Activated CD8-positive, alpha-beta memory T cell treated with anti-CD3 and anti-CD28 coated beads for 48 hours (primary cell): ENCODE data around the gene HPSE2.

Source experiments
- DNase-seq, 3 experiments: peaks; one replicate each; pipeline ENCODE4 v3.0.0-alpha.2; 2020; ENCODE audit warnings: low read depth in 2 of 3, low spot score in 2 of 3

Gene HPSE2

DNA sequence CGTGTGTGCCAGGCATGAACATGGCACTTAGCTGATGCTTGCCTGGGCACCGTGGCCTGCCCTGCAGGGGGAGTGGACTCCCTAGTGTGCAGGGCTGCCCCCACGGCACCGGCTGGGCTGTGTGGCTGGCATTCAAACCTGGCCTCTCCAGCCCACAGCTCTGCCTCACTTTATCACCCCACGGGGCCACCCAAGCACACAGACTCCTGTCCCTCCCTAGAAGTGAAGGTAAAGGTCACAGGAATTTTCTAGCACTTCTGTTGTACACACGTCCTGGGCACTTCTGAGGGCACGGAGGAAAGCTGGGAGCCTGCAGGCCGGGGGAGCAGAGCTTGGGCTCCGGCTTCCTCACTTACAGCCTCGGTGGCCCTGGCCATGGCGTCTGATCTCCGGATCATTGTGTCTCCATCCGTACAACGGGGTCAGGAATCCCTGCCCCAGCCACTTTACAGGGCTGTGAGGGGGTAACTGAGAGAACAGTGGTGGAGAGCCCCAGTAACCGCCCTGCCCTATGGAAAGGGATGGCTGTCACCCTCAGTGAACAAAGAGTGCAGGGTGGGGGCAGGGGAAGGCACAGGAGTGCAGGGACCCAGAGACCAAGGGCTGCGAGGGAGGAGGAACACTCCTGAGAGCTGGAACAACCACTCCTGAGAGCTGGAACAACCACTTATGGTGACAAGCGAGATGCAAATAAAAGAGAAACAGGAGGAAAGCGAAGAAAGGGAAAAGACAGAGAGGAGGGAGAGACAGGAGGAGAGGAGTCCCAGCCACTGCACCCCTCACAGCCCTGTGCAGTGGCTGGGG is 816.8 kb downstream of the HPSE2 start:
- no peak for DNase-seq

DNA sequence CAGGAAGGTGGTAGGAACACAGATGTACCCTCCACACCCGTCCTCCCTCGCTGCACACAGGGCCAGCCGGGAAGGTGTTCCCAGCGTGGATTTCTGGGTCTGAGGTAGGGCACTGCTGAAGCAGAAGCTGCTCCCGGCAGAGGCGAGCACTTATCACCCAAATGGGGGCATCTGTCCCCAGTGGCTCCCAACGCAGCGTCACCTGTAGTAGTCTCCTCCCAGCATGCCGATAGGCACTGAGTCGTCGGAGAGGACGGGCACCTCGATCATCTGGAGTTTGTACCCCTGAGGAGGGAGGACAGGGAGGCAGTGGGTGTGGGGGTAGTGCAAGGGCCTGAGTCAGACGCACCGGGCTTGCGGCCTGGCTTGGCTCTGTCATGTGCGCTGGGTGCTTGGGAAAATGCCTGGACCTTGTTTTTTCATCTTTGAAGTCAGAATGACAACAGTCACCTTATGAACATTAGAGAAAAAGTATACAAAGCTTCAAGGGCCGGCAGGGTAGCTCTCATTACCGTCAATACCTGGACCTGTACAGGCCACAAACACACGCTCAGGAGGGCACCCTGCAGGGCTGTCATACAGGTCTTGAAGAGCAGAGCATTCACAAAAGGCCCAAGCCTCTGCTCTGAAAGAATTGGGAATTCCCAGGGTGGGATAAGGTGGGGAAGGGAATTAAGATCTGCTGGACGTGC is 817.5 kb downstream of the HPSE2 start:
- DNase-seq: no peak

DNA sequence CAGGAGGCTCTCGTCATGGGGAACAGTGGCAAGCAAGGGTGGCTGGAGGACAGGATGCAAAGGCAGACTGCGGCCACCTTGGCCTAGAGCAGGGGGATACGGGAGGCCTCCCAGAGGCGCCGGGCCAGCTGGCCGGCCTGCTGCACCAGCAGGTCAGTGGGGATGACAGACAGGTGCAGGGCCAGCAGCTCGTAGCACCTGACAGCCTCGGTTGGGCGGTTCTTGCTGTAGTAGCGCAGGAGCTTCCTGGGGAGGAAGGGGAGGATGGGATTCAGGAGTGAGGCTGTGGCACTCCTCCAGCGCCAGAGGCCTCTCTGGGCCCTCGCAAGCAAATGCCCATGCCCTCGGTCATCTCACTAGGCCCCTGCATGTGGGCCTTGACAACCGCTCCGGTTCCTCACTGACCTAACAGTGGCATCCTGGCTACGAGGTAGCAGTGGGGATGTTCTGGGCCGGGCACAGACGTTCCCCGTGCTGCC is 818.1 kb downstream of the HPSE2 start:
- no peak for DNase-seq

DNA sequence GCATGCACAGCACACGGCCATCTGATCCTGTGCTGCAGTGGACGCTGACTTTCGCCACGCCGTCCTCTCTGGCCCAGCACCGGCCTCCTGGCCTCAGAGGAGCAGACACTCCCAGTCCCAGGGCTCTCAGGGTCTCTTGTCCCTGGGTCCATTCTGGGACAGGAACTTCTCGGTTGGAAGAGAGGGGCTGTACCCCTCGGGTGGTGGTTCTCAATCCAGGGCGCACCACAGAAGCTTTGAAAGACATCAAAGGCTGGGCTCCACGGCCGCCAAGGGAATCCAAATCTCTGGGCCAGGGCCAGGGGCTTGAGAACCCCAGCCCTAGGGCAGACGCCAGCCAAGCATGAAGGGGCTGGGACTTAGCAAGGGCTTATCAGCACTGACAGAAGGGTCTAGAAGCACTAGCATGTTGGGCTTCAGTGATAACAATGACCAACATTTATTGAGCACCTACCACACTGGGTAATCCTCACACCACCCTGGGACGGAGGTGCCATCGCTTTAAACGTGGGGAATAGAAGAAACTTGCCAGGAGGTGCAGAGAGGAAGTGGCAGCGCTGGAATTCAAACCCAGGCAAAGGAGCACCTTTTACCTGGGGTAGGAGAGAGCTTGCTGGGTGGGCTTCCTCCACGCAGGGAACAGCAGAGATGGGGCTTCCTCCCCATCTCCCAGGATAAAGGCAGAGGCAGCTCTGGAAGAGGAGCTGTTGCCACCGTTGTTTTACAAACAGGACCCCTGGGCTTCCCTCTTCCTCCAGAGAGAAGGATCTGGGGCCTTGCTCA is 818.9 kb downstream of the HPSE2 start:
- DNase-seq: no peak

DNA sequence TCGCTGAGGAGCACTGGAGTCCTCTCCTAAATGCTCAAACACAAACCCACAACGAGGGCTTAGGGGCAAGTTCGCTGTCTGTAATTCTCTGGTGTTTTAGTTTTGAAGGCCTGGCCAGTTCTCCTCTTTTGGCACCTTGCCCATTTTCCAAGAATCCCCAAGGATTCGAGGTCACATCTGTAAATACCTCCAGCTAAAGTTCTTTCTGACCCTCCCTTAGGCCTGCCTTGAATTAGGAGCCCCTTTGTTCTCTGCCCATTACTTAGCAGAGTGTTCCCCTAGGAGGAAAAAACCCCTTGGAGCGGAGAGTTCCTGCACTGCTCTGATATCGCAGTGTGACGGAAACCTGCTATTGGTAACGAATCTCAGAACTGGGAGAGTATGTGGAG is 819.9 kb downstream of the HPSE2 start:
- no peak for DNase-seq

DNA sequence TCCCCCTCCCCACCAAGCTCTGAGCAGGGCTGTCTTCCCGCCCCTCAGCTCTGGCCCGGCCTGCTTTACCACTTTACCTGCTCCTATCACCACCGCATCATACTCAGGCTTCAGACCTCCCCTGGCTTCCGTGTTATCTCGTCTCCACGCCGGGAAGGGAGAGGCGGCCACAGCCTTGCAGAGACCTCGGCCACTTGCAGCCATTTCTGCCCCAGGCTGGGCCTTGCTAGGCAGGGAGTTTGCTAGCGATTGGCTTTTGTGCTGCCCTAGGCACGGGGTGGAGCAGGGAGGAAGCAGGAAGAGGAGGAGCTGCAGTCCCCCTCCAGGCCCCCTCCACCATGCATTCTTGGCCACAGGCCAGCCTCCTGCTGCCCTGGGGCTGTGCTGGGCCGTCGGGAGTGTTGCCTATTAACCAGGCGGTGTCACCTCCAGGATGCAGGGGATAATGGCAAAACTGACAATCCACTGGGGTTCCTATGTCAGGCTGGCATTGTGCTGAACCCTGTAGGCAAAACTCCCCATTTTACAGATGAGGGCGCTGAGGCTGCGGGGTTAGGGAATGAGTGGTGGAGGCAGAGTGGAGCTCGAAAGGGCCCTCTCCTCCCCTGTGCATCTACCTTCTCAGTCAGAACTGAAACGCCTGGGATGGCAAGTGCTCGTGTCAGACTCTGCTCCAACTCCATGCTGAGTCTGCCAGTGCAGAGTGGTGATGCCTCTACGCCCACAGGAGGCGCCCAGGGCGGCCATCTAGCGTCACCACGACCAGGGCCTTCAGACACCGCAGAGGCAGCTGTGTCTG is 820.5 kb downstream of the HPSE2 start, which contains the start of gene PYROXD2:
PYROXD2 (minus strand) TSS at position 251 of the 799 bp plus-strand sequence; CDS start at position 204, 47 bp downstream.
- peak in 1 of 3 experiments; percentile 20 for DNase-seq

DNA sequence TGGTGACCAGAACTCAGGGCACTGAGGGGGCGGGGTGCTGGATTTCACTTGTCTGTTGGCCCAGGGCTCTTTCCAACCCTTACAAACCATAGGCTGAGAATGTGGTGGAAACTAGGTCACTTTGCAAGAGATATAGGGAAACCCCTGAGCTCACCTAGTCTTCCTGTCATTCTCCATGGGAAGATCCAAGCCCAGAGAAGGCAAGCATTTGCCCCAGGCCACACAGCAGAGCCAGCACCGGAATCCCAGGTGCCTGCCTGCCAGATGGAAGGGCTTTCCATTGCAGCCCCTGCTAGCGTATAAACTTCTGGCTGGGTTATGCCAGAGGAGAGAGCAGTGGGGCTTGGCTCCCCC is 821.1 kb downstream of the HPSE2 start:
- no peak for DNase-seq

DNA sequence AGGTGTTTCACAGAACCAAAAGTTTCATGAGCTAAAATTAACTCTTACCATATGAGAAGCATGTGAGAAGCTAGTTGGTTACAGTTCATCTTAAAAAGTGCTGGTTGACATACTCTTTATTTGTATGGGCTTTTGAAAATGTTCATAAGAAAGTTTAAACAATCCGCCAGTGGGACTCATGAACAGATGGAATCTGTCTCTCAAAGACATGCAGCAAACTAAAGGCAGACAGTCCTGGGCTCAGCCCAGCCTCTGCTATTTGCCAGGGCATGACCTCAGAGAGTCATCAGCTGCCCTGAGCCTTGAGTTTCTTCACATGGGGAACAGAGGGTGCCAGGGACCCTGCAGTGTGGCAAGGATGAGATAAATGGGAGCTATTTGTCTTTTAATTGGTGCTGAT is 823.9 kb downstream of the HPSE2 start:
- DNase-seq: no peak

DNA sequence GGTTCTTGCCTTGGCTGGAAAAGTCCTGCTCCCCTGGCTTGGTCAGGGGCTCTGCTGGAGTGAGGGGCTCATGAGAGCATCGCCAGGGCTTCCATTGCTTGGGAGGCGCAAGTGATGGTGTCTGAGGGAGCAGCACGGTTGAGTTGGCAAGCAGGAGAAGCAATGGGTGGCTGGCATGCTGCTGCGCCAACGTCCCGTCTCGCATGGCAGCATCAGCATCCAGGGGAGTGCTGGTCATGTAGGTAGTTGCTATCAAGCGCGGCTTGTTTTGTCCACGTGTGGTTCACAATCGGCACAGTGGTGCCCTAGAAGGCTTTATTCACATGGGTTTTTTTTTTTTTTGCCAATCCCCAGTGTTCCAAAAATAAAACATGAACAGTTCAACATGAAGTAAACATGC is 824.5 kb downstream of the HPSE2 start:
- DNase-seq: no peak

DNA sequence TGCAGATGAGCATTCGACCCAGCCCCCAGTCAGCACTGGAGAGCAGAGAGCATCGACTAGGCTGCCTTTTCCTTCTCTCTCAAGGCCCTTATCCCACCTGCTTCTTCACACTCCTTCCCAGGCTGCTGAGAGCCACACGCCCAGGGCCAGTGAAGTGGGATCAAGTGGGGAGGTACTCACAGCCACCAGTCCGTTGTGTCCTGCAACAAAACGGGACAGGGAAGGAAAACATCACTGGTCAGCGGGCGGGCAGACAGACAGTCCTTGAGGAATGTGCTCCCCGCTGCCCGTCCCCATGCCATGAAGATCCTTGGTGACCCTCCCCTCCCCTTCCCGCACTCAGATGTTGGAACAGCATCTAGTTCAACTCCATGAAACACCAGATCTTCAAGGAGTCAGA is 824.9 kb downstream of the HPSE2 start:
- no peak for DNase-seq

DNA sequence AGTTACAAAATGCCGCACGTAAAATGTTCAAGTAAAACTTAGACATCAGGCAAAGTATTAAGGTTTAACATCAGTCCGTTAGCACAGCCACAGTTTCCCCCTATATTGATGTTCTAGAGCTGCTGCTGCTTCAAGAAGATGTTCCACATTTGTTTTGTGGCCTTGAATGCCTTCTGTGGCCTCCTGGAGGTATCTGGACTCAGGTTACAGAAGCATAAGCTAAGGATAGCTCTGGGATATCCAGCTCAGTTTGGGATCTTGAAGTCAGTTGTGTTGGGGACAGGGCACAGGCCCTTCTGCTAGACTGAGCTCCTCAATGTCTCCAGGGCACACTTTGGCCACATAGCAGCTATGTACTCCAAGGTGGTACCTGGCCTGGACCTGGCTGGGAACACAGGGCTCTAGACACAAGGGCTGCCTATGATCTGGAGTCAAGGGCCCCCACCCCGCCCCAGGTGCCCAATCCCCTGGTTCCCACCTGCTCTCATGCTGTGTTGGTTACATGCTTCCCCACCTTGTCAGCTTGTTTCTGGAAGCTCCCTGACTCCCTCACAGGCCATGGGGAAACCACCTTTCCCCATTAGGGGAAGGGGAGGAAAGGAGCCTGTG is 825.4 kb downstream of the HPSE2 start:
- no peak for DNase-seq

DNA sequence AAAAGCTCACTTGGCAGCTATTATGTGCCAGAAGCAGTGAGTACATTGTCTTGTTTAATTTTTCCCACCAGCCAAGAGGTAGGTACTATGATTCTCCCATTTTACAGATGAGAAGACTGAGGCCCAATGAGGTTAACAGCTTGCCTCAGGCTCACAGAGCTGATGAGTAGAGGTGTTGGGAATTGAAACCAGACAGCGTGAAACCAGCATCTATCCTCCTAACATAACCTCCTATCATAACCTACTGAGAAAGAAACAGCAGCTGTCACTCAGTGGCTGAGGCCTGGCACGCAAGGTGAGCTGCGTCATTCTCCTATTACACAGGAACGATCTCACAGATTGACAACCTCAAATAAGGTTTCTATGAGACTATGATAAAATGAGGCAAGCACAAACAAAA is 826.9 kb downstream of the HPSE2 start:
- no peak for DNase-seq

DNA sequence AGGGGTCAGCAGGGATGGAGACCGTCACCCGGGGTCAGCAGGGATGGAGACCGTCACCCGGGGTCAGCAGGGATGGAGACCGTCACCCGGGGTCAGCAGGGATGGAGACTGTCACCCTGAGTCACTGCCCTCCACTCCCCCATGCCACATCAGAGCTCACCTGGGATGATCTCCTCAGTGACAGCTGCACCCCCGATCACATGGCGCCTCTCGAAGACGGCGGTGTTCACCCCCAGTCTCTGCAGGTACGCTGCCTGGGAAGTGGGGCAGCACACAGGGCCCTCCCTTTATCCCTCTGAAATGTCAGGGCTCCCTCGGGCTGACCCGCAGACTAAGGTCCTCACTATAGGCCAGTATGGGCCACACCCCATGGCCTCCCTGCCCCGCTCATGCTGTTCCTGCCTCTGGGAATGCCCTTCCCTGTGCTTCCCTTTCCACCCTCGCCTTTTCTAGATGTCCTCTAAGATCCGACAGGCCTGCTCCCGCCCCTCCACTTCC is 827.9 kb downstream of the HPSE2 start:
- no peak for DNase-seq
